ENCODE measurements around the gene FRS2. TPM values are rescaled to one million over a fixed set of nuclear protein-coding genes. Genes with fewer than 3 reads are reported as not detected.

The FRS2 gene
- polyA plus RNA-seq, 6 donors from 2014 or later, result 18.0 to 31.4 (median 28.3) TPM

DNA sequence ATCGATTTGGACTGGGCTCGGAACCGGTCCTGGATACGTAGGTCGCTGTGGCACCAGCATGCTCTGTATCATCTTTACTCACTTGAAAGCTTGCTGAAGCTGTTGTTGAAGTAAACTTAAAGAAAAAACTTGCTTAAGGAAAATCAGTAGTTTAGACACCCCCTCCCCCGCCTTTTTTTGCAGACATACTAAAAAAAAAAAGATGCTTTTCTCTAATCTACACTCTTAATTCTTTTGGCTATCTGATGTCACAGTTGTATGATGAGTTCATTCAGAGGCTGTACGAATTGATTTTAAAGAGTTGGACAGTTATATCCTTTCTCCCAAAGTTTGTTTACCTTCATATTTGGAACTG, 865 bp downstream of the FRS2 start:
- no peaks in the 10 kb centered on the region for H3K27me3 Mint-ChIP-seq
- H3K4me3 Mint-ChIP-seq, result peak overlapping the region; percentile 95 to 100 (median 98)
- peaks cover 0 to 4% of the 10 kb centered on the region in 2 donors for H3K36me3 Mint-ChIP-seq
- H3K27ac Mint-ChIP-seq, result peak overlapping the region; percentile 94 to 100 (median 97)
- H3K4me1 Mint-ChIP-seq, result peaks cover 66 to 82% (median 77%) of the 10 kb centered on the region in 3 donors
- ATAC-seq (ENCODE audit: low read depth in 2 of 2) (no peak), DNase-seq (no peak)
- H3K9me3 Mint-ChIP-seq, result no peaks in the 10 kb centered on the region

GRCh38 chr12:69471667-69472385, 1.6 kb downstream of the FRS2 start:
- Mint-ChIP-seq H3K36me3 (peaks cover 0 to 4% of the 10 kb centered on the region in 2 donors), H3K27ac (peak overlapping the region in 5 of 6 donors; percentile 1 to 97 (median 26)), H3K4me3 (peak overlapping the region; percentile 75 to 100 (median 98)), H3K9me3 (no peaks in the 10 kb centered on the region), H3K4me1 (peaks cover 67 to 82% (median 75%) of the 10 kb centered on the region in 3 donors), H3K27me3 (no peaks in the 10 kb centered on the region)
- no peak for ATAC-seq (ENCODE audit: low read depth in 2 of 2)
- DNase-seq, result no peak

- no peak for DNase-seq
- Mint-ChIP-seq H3K27ac (peak overlapping the region; percentile 6 to 97 (median 58)), H3K4me1 (peaks cover 53 to 68% (median 60%) of the 10 kb centered on the region in 3 donors), H3K9me3 (no peaks in the 10 kb centered on the region), H3K27me3 (no peaks in the 10 kb centered on the region), H3K4me3 (peak overlapping the region in 4 of 8 donors; percentile 35 to 55 (median 44)), H3K36me3 (peaks cover 0 to 4% of the 10 kb centered on the region in 2 donors)
- ATAC-seq (ENCODE audit: low read depth in 2 of 2), result no peak
Observed at GRCh38 chr12:69473262-69473661, 3.1 kb downstream of the FRS2 start.

DNA sequence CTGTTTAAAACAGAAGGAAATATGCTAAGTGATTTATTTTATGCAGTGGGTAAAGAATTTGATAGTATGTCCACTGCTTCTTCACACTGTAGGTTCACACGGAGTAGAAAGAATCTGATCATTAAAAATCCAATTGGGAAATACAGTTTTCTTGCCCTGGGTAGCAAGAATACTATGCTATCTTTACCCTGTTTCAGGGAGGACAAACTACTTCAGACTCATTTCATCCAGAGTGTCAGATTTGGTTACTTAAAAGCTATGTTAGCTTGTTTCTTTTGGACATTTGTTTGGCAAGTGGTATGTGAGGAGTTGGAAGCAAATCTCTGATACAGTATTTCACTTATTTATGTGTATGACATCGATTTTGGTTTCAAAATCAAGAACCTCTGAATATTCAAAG, 4.3 kb downstream of the FRS2 start:
- peak overlapping the region in 3 of 6 donors; percentile 43 to 69 (median 69) for H3K27ac Mint-ChIP-seq
- H3K4me1 Mint-ChIP-seq, result peaks cover 50 to 74% (median 62%) of the 10 kb centered on the region in 3 donors
- peaks cover 0 to 4% of the 10 kb centered on the region in 2 donors for H3K36me3 Mint-ChIP-seq
- DNase-seq (no peak), ATAC-seq (ENCODE audit: low read depth in 2 of 2) (no peak)
- no peaks in the 10 kb centered on the region for H3K27me3 Mint-ChIP-seq
- H3K9me3 Mint-ChIP-seq, result no peaks in the 10 kb centered on the region
- H3K4me3 Mint-ChIP-seq, result peak overlapping the region in 2 of 8 donors; percentile 0 to 48

- Mint-ChIP-seq H3K36me3 (peaks cover 0 to 4% of the 10 kb centered on the region in 2 donors), H3K4me3 (peak overlapping the region in 1 of 8 donors; percentile 1), H3K4me1 (peaks cover 55 to 76% (median 63%) of the 10 kb centered on the region in 3 donors), H3K27ac (peak overlapping the region; percentile 16 to 85 (median 68)), H3K9me3 (no peaks in the 10 kb centered on the region), H3K27me3 (no peaks in the 10 kb centered on the region)
- no peak for ATAC-seq (ENCODE audit: low read depth in 2 of 2)
- no peak for DNase-seq
Observed at GRCh38 chr12:69475237-69475975, 5.2 kb downstream of the FRS2 start.

- H3K4me3 Mint-ChIP-seq, result peak overlapping the region in 1 of 8 donors; percentile 1
- no peaks in the 10 kb centered on the region for H3K9me3 Mint-ChIP-seq
- H3K36me3 Mint-ChIP-seq, result peaks cover 0 to 4% of the 10 kb centered on the region in 2 donors
- peak overlapping the region in 1 of 6 donors; percentile 4 for H3K27ac Mint-ChIP-seq
- peaks cover 48 to 75% (median 57%) of the 10 kb centered on the region in 3 donors for H3K4me1 Mint-ChIP-seq
- H3K27me3 Mint-ChIP-seq, result no peaks in the 10 kb centered on the region
- DNase-seq, result no peak
- no peak for ATAC-seq (ENCODE audit: low read depth in 2 of 2)
Observed at GRCh38 chr12:69476276-69477017, 6.3 kb downstream of the FRS2 start.

- Mint-ChIP-seq H3K4me1 (peaks cover 35 to 62% (median 40%) of the 10 kb centered on the region in 3 donors), H3K4me3 (peak overlapping the region in 3 of 8 donors; percentile 11 to 61 (median 49)), H3K27me3 (no peaks in the 10 kb centered on the region), H3K36me3 (no peaks in the 10 kb centered on the region), H3K9me3 (no peaks in the 10 kb centered on the region), H3K27ac (peak overlapping the region in 2 of 6 donors; percentile 2 to 61)
- ATAC-seq (ENCODE audit: low read depth in 2 of 2) (no peak), DNase-seq (no peak)
Observed at GRCh38 chr12:69479675-69480074, 9.5 kb downstream of the FRS2 start.

DNA sequence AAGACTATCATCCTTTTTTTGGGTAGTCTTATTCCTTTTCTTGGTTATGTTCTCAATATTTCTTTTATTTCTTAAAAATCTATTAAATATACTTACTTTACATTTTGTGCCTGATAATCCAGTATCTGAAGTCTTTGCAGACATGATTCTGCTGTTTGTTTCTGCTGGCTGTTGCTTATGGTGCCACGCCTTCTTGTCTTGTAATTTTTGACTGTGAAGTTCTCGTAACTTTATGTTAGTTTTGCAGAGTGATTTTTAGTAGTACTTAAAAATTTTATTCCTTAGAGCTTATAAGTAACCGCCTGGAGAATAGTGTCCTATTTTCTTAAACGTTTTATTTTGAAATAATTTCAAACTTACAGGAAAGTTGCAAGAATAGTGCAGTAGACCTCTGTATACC, 10.5 kb downstream of the FRS2 start:
- Mint-ChIP-seq H3K4me3 (no peak overlapping the region), H3K9me3 (no peaks in the 10 kb centered on the region), H3K4me1 (peaks cover 34 to 58% (median 35%) of the 10 kb centered on the region in 3 donors), H3K27ac (no peak overlapping the region), H3K27me3 (no peaks in the 10 kb centered on the region), H3K36me3 (no peaks in the 10 kb centered on the region)
- ATAC-seq (ENCODE audit: low read depth in 2 of 2) (no peak), DNase-seq (no peak)

DNA sequence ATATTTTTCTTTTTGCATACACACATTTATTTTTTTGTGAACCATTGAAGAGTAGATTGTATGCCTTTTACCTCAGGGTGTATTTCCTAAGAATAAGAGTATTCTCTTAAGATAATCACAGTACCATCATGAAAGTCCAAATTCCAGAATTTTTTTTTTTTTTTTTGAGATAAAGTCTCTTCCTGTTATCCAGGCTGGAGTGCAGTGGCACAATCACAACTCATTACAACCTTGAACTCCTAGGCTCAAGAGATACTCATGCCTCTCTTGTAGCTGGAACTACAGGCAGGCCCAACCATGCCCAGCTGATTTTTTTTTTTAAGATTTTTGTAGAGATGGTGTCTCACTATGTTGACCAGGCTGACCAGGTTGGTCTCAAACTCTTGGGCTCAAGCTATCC, 10.9 kb downstream of the FRS2 start:
- no peak overlapping the region for H3K4me3 Mint-ChIP-seq

DNA sequence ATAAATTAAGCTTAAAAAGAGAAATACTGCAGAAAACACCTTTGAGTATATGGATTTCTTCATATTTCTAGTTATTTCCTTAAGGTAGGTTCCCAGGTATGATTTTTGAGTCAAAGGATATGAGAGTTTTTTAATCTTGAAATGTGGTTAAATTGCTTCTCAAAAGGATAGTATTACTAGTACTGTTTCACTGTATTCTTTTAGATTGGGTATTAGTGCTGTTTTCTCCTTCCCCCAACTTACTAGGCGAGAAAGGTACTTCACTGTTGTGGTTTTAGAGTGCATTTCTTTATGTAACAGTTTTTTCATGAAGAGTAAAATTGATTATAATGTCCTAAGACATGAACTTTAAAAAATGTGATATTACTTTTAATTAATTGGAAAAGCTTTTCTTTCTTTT, 13.5 kb downstream of the FRS2 start:
- no peak for DNase-seq
- H3K4me3 Mint-ChIP-seq, result no peak overlapping the region
- no peaks in the 10 kb centered on the region for H3K27me3 Mint-ChIP-seq
- peaks cover 35 to 59% (median 39%) of the 10 kb centered on the region in 3 donors for H3K4me1 Mint-ChIP-seq
- no peak for ATAC-seq (ENCODE audit: low read depth in 2 of 2)
- H3K27ac Mint-ChIP-seq, result peak overlapping the region in 1 of 6 donors; percentile 31
- peaks cover 0 to 15% (median 4%) of the 10 kb centered on the region in 7 donors for H3K9me3 Mint-ChIP-seq
- H3K36me3 Mint-ChIP-seq, result peaks cover 18 to 21% of the 10 kb centered on the region in 2 donors

More for the DNA sequence above, 10.9 kb downstream of the FRS2 start:
- ATAC-seq (ENCODE audit: low read depth in 2 of 2) (no peak), DNase-seq (no peak)
- no peaks in the 10 kb centered on the region for H3K9me3 Mint-ChIP-seq
- no peak overlapping the region for H3K27ac Mint-ChIP-seq
- no peaks in the 10 kb centered on the region for H3K27me3 Mint-ChIP-seq
- H3K36me3 Mint-ChIP-seq, result peaks cover 0 to 1% of the 10 kb centered on the region in 2 donors
- H3K4me1 Mint-ChIP-seq, result peaks cover 30 to 54% (median 31%) of the 10 kb centered on the region in 3 donors

DNA sequence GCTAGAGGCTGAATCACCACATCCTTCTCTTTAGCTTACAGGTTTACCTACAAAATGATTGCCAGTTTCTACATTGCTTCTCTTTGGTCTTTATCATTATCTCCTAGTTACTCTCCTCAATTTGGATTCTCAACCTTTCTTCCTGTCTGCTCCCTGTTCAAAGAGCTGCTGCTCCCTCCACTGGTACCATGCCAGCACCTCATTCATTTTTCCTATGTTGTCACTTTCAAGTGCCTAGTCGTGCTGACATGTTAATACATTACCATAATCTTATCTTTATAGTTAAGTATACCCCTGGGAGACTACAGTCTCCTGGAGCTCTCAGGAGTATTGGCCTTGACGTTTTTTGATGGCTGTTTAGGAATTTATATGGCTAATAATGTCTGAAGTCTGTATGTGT, 14.2 kb downstream of the FRS2 start:
- H3K36me3 Mint-ChIP-seq, result peaks cover 18 to 21% of the 10 kb centered on the region in 2 donors

DNA sequence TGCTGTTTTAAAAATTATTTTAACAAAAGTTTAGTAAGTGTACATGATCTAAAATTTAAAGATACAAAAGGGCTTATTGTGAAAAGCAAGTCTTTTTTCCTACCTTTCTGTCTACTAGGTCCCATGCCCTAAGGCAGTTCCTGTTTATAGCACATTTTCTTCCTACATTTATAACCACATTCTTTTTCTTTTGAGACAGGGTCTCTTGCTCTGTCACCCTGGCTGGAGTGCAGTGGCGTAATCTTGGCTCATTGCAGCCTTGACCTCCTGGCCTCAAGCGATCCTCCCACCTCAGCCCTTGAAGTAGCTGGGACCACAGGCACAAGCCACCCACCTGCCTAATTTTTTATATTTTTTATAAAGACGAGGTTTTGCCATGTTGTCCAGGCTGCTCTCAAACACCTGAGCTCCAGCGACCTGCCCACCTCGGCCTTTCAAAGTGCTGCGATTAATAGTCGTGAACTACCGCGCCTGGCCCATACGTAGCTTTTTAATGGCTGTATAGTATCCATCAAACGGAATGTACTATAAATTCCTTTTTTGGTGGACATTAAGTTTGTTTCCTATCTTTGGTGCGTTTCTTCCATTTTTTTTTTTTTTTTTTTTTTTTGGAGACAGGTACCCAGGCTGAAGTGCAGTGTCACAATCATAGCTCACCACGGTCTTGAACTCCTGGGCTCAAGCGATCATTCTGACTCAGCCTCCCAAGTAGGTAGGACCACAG, 20.9 kb downstream of the FRS2 start:
- Mint-ChIP-seq H3K9me3 (peaks cover 0 to 15% (median 4%) of the 10 kb centered on the region in 7 donors), H3K27ac (peak overlapping the region in 3 of 6 donors; percentile 14 to 70 (median 69)), H3K36me3 (peaks cover 18 to 21% of the 10 kb centered on the region in 2 donors), H3K27me3 (no peaks in the 10 kb centered on the region), H3K4me1 (peaks cover 14 to 34% (median 28%) of the 10 kb centered on the region in 3 donors), H3K4me3 (no peak overlapping the region)
- DNase-seq (no peak), ATAC-seq (ENCODE audit: low read depth in 2 of 2) (no peak)

More for the DNA sequence above, 14.2 kb downstream of the FRS2 start:
- H3K27me3 Mint-ChIP-seq, result no peaks in the 10 kb centered on the region
- no peak for ATAC-seq (ENCODE audit: low read depth in 2 of 2)
- DNase-seq, result no peak
- peaks cover 32 to 54% (median 43%) of the 10 kb centered on the region in 3 donors for H3K4me1 Mint-ChIP-seq
- H3K27ac Mint-ChIP-seq, result peak overlapping the region in 4 of 6 donors; percentile 3 to 82 (median 60)
- H3K9me3 Mint-ChIP-seq, result peaks cover 0 to 15% (median 4%) of the 10 kb centered on the region in 7 donors
- peak overlapping the region in 2 of 8 donors; percentile 30 to 36 for H3K4me3 Mint-ChIP-seq
